Middle frontal gyrus (tissue), 1 donor: ENCODE results near the gene NTNG1.

Experiments used
- DNase-seq: peaks from one replicate; pipeline ENCODE4 v3.0.0-alpha.2; 2015; ENCODE audit warnings: low spot score; ENCODE audit errors: extremely low spot score

Gene NTNG1

DNA sequence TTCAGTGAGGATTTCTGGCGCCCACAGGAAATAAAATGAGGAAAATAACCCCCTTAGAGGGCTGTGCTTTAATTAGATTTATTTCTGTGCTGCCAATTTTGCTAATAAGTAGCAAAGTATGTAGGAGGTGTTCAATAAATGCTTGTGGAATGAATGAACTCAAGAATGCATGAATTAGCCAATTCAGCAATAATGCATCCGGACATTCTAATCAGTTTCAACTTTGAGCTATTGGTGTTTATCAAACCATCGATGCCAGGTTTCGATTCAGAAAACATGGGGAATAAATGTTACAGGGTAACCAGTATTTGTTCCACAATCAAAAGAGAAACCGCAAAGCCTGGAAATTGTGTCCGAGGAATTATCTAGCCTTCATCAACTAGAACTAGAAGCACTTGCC lies 353.2 kb downstream of the NTNG1 start:
- no peak for DNase-seq

DNA sequence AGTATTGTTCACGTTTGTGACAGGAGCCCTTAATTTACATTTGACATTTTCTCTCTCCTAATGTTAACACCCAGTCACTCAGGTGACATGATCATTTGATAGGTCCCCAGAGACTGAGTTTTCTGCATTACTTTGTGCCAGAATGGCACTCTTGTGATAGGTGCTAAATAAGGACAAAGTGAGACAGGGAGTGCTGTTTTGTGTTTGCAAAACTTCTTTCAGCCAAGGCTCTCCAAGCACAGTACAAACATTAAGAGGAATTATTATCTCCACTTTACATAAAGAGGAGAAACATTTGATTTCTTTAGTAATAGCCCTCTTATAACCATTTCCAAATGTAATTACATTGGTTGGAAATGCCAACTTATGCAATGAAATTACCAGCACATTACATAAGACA lies 355.2 kb downstream of the NTNG1 start:
- no peak for DNase-seq

DNA sequence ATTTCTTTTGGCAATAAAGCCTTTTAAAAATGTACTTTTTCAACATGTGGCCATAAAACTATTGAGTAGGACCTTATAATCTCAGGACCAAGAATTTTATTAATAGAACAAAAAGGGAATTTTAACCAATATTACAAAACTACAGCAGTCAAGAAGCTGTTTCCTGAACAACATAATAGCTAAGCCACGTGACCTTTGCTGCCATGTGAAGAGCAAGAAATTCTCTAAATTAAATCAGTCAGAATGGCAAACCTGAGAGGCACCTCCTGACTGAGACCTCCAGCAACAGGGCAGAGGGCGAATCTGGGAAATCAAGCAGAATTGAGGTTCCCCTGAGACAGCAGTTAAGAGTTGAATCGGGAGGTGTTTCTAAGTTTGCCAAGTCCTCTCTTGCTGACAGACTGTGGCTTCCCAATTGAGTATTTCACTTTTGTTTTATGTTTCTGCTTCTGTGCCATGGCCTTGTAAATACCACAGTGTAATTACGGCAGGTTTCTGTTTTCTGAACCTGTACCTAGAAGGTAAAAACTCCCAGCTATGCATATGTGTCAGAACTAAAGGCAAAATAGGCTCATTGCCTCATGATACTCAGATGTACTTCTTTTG lies 358.4 kb downstream of the NTNG1 start:
- DNase-seq: no peak

DNA sequence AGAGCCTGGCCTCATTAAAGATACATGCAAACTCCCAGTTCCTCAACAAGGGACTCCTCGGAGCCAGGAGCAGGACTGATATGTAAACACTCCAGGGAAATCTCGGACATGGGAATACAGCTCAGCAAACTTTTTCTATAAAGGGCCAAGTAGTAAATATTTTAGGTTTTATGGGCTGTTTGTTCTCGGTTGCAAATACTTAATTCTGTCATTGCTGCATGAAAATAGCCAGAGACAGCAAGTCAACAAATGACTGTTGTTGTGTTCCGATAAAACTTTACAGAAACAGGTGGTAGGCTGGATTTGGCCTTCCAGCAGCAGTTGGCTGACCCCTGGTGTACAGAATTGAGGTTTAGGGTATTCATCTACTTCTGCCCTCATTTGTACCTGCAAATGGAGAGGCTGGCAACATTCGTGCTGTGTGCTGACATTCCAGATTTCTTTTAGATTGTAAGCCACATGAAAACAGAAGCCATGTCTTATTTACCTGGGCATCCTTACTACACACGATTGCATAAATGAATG lies 360.3 kb downstream of the NTNG1 start:
- DNase-seq: no peak

DNA sequence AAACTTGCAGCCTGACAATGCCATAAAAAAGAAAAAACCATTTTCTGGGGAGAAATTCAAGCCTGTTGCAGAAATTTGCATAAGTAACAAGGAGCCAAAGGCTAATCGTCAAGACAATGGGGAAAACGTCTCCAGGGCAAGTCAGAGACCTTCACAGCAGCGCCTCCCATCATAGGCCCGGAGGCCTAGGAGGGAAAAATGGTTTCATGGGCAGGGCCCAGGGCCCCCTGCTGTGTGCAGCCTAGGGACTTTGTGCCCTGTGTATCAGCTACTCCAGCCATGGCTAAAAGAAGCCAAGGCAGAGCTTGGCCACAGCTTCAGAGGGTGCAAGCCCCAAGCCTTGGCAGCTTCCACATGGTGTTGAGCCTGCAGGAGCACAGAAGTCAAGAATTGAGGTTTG lies 369.5 kb downstream of the NTNG1 start:
- no peak for DNase-seq

DNA sequence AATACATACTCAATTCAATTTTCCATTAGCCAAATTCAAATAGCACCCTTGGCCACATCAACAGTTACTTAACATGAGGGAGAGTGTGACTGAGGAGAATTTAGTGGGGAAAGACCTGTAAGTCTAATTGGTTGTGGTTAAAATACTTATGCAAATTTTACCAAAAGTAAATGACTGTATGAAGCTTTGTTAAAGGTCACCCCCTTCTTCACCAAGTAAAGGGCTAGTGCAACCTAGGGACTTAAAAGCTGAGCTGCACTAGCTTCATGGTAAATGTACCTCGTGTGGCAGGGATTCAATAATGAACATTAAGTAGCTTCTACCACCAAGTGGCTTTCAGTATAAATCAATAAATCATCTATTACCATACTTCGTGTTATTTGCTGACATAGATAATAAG lies 372.0 kb downstream of the NTNG1 start:
- no peak for DNase-seq

DNA sequence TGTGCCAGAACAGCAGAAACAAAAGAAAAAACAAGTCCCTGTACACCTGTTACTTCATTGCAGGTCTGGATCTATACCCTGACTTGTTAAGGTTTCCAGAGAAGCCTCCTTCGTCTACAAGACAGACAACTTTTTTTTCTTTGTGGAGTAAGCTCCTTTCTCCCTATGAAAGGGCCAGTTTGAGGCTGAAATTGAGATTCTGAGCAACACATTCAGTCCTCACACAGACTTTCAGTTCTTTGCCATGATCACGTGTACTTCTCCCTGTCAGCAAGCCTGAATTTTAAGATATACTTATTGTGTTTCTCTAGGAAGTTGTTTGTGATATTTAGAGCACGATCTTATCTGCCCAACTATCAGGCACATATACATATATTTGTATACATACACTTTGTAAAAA lies 374.0 kb downstream of the NTNG1 start:
- DNase-seq: no peak

DNA sequence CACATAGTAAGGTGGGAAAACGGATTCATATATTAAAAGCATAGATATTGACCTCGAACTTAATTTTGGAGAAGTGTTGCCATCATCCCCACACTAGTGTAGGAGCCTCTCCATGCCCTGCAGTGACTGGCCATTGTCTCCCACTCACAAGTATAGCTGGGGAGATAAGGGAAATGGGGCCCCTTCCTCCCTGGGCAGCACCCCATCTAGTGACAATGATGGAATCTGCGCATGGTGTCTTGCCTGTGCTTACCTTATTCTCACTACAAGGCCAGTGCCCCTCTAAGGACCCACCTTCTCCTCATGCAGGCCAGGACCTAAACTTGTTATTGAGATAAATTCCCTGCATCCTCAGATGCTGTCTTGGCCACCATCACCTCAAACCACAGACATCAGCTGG lies 374.9 kb downstream of the NTNG1 start:
- no peak for DNase-seq

DNA sequence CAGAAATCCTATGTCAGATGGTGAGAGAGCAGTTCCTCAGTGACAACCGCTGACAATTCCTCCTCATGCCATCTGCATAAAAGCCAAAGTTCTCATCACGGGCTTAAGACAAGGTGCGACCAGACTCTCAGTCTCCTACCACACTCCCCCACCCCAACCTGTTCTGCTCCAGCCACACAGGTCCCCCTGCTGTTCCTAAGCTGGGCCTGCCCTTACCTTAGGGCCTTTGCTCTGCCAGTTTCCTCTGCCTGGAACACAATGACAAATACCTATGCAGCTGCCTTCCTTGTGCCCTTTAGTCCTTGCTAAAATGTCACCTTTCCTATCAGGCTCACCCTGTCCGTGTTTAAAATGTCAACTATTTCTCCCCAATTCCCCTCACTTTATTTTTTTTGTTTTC lies 382.2 kb downstream of the NTNG1 start:
- DNase-seq: no peak

DNA sequence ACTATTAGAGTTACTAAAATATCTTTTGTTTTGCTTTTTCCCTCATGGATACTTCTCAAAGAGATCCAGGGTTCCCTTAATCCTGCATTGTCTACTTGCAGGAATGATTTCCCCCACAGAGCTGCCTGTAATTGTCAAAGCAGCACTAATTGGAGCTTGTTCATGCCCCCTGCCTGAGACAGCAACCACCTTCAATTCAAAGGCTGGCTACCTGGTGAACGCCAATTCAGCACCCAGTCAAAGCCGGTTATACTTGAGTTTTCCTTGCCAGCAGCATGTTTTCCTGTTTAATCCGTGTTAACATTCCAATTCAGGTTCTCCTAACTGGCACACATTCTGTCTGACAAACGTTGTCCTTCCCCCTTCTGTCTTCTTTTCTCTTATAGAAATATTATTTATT lies 382.9 kb downstream of the NTNG1 start:
- DNase-seq: no peak

DNA sequence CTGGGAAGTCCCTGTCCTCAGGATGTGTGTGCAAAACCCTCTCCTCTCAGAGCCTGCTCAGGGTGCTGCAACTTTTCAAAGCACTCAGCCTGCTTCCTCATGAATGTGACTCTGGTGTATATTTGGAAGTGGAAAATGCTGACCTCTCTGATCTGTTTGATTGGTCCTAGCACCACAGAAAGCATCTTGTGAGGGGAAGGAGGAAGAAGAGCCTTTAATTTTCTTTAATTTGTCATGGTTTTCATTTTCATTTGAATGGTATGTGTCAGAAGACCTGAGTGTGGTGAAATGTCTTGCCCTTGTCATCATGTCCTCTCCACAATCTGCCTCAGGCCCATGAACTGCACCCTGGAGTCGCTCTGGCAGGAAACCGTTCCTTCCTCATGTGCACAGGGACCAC lies 383.5 kb downstream of the NTNG1 start:
- DNase-seq: no peak

DNA sequence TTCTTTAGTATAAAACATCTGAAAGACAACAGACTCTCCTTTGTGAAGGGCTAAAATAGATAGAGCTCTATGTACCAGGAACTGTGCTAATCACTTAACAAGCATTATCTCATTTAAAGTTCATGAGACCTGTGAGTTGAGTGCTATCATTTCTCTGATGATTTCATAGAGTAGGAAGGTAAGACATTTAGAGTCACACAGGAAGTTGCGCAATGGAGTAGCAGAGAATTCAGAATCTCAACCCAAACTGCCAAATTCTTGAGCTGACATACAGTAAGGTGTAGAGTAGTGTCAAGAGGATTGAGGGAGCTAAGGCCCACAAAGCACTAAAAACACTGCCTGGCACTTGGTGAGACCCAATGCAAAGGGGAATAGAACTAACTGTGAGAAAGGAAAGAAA lies 384.3 kb downstream of the NTNG1 start:
- DNase-seq: no peak

DNA sequence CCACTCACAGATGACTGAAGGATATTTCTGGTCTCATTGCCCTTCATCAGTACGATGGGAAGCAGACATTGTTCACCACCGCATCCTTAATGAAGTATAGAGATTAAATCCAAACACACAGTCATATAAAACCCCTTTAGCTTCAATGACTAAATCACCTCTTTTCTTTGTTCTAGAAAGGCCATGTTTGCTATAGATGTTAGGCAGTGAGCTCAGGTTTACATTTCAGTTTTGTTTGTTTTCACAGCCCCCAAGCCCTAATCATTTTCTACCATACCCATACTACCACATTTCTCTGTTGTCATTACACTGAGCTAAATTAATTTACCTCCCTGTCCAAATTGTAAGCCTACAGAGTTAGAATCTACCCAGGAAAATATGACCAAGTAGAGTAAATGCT lies 385.1 kb downstream of the NTNG1 start:
- no peak for DNase-seq

DNA sequence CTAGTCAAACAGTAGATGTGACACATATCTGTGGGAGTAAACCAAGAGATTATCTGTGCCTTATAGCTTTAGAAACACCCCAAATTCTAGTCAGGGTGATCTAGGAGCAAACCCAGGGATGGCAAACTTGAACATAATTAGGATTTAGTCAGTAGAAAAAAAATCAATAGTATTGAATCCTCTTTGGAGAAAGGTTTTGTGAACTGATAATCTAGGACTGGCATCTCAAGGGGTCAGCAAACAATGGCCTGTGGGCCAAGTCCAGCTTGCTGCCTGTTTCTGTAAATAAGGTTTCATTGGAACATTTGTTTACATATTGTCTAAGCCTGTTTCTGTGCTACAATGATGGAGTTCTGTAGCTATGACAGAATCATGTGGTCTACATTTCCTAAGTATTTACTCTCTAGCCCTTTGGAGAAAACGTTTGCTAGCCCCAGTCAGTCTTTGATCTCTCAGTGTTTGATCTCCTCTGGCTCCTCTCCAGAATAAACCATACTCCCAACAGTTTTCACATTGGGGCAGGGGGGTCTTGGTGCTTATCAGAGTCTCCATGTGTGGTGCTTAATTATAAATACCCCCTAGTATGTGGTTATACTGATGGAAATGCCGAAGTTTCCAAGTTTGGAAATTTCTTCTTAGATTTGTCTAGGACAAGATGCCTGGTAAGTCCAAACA lies 385.8 kb downstream of the NTNG1 start:
- no peak for DNase-seq

DNA sequence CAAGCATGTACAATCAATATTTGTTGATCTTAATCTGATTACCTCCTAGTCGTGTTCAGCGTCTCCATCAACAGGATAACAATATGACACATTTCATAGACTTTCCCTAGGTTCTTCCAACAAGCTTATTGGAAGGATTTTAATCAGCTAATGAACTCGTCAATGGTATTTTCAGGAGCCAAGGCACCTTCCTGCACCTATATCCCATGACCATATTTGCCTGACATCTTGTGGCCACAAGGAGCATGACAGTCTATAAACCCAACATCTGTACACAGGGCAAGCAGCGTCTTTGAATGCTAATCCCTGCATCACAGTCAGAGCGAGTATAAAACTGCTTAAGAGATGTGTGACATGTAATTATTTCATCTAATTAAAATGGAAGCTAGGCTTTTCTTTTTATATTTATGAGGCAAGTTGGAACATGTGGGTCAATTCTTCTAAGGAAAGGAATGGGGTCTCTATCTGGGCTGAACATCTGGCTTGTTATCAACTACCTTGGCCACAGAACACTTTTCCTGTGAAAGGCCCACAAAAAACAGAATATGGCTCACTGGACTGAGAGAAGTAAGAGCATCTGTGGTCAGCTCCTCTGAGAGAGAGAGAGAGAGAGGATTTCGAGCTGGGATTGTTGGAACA lies 388.8 kb downstream of the NTNG1 start:
- no peak for DNase-seq

DNA sequence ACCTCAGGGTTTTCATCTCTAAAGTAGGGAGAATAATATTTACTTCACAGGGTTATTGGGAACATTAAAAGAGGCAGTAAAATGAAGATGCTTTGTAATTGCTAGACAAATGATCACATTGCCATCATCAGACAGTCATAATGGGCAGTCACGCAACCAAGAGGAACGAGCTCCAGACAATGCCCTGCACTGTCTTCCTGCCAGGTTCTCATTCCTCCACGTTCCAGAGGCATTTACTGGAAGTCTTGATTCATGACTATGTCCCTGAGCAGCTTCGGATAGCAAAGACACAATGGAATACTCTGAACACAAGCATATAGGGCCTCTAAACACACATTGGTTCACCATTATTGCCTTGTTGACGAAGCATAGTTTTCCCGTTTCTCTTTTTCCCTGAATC lies 389.7 kb downstream of the NTNG1 start:
- DNase-seq: no peak

DNA sequence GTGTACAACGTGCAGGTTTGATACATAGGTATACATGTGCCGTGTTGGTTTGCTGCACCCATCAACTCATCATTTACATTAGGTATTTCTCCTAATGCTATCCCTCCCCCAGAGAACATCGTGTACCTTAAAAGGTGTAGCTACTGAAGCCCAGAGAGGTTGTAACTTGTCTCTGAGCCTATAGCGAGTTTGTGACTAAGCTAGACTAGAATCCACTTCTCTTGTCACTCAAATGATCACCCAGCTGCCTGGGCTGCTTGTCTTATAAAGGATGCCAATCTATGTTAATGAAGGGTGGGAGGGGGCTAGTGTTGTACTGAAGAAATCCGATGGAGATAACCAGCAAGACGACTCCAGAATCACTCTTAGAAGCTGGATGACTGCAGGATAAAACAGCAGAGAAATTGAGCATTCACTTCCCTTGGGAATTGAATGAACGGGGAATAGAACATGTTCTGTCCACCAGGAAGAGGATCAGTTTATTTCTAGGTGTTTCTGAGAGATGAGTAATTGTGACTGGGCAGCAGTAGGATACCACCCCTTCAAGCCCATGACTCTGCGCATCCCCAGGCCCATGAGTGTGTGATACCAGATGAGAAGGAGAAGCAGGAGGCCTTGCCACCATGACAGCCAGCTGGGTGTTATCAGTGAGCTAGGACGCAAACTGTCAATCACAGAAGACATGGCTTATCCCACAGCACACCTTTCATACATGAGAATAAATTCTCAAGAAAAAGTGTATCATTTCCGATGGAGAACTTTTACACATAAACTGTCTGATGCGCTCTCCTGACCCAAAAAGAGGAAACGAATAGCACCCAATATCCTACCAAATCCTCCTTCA lies 390.4 kb downstream of the NTNG1 start:
- DNase-seq: no peak

DNA sequence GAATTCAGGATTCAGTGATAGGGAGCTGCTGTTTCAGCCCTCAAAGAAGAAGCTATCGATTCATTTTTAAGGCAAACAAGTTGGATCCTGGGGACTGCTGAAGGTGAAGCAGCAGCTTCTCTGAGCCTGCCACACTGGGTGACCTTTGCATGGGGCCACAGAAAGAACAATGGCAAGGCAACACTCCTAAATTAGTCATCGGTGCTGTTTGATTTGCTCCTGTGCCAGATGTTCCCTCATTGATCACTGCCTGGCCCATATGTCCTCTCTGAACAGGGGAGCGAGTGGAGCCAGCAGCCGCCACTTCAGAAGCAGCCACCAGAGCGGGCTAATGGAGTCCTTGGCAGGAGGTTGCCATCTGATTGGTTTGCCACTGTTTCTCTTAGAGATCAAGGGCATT lies 391.5 kb downstream of the NTNG1 start:
- no peak for DNase-seq
